ENCODE results near the gene CHMP2B.
"Not testable (repeated sequence)": the region's sequence is repeated elsewhere in the genome, so short reads cannot be mapped to it uniquely, and the experiment has no call there.

The CHMP2B gene

GRCh38 chr3:87233805-87234204 is 6.7 kb downstream of the CHMP2B start:
- no peak for DNase-seq (ENCODE audit: low read depth)

- DNase-seq (ENCODE audit: low read depth): no peak
These were observed 9.0 kb downstream of the CHMP2B start for GRCh38 chr3:87236093-87236492.

- no peak for DNase-seq (ENCODE audit: low read depth)
These were observed 19.7 kb downstream of the CHMP2B start for GRCh38 chr3:87246662-87247429.

GRCh38 chr3:87247430-87247773 is 20.3 kb downstream of the CHMP2B start:
- no peak for DNase-seq (ENCODE audit: low read depth)

- not testable (repeated sequence) for DNase-seq (ENCODE audit: low read depth)
These were observed 21.1 kb downstream of the CHMP2B start for GRCh38 chr3:87248231-87248630.

GRCh38 chr3:87248831-87249230 is 21.7 kb downstream of the CHMP2B start:
- no peak for DNase-seq (ENCODE audit: low read depth)

- no peak for DNase-seq (ENCODE audit: low read depth)
These were observed 22.9 kb downstream of the CHMP2B start for GRCh38 chr3:87250009-87250408.

- DNase-seq (ENCODE audit: low read depth): peak; percentile 41
These were observed 33.2 kb downstream of the CHMP2B start for GRCh38 chr3:87260270-87260669.

GRCh38 chr3:87261925-87262324 is 34.8 kb downstream of the CHMP2B start:
- DNase-seq (ENCODE audit: low read depth): no peak

- DNase-seq (ENCODE audit: low read depth): no peak
These were observed 41.0 kb downstream of the CHMP2B start for GRCh38 chr3:87267953-87268645.

- no peak for DNase-seq (ENCODE audit: low read depth)
These were observed 41.6 kb downstream of the CHMP2B start for GRCh38 chr3:87268646-87269211.

GRCh38 chr3:87269723-87270122 is 42.6 kb downstream of the CHMP2B start:
- no peak for DNase-seq (ENCODE audit: low read depth)

- DNase-seq (ENCODE audit: low read depth): no peak
These were observed 44.0 kb downstream of the CHMP2B start for GRCh38 chr3:87270908-87271700.

- DNase-seq (ENCODE audit: low read depth): no peak
These were observed 45.7 kb downstream of the CHMP2B start for GRCh38 chr3:87272718-87273341.

GRCh38 chr3:87276484-87276883 is 49.4 kb downstream of the CHMP2B start, which contains the start of gene POU1F1:
Gene POU1F1, minus strand, starts transcription at chr3:87276584. Its CDS starts 122 bp downstream, at chr3:87276462.
- no peak for DNase-seq (ENCODE audit: low read depth)

GRCh38 chr3:87287011-87287410 is 59.9 kb downstream of the CHMP2B start:
- peak; percentile 47 for DNase-seq (ENCODE audit: low read depth)

- no peak for DNase-seq (ENCODE audit: low read depth)
These were observed 61.3 kb downstream of the CHMP2B start for GRCh38 chr3:87288446-87288845.

GRCh38 chr3:87298111-87298718 is 71.1 kb downstream of the CHMP2B start:
- peak; percentile 28 for DNase-seq (ENCODE audit: low read depth)

GRCh38 chr3:87305031-87305430 is 77.9 kb downstream of the CHMP2B start:
- not testable (repeated sequence) for DNase-seq (ENCODE audit: low read depth)
